OCI-LY7 (cell line): ENCODE results near the gene CACNA1I. TPM values are rescaled to one million over a fixed set of nuclear protein-coding genes. Genes with fewer than 3 reads are reported as not detected.

Experiments used
- BruUV-seq: library from RNA; stranded (reverse); fragments of 400-500 nt; replicated peaks from 2 replicates; lab custom pipeline; 2021; lab: Mats Ljungman, UMichigan
- CTCF ChIA-PET: fragments of 300-600 bp; sonication (Branson Sonifier 250); formaldehyde crosslinking; loops from one replicate; lab custom pipeline; 2022; ENCODE audit warnings: antibody characterized with exemption; ENCODE audit not compliant: unreplicated experiment; lab: Charles Lee
- POLR2A ChIA-PET: fragments of 300-600 bp; sonication (Branson Sonifier 250); formaldehyde crosslinking; loops from one replicate; lab custom pipeline; 2022; ENCODE audit warnings: antibody characterized with exemption; lab: Charles Lee
- DNase-seq: peaks from one replicate; pipeline ENCODE4 v3.0.0-alpha.2; 2015; ENCODE audit warnings: low spot score
- H2AFZ ChIP-seq: fragments of 200-600 bp; sonication (generic), shearing (Covaris generic); 2 replicates; pipeline ENCODE4 v1.6.1; 2014; ENCODE audit warnings: mild to moderate bottlenecking, antibody characterized with exemption, low read length, moderate library complexity
- H3K27ac ChIP-seq: fragments of 200-600 bp; sonication (generic); 2 replicates; pipeline ENCODE4 v1.5.1; 2014; ENCODE audit warnings: mixed run types, low read depth, mild to moderate bottlenecking, moderate library complexity, low read length, inconsistent platforms; ENCODE audit not compliant: poor library complexity, severe bottlenecking
- H3K36me3 ChIP-seq: fragments of 200-600 bp; sonication (generic); 2 replicates; pipeline ENCODE4 v1.6.1; 2014; ENCODE audit warnings: mild to moderate bottlenecking, antibody characterized with exemption, low read length, moderate library complexity, mixed read lengths; ENCODE audit not compliant: insufficient read depth
- H3K4me1 ChIP-seq: fragments of 200-600 bp; sonication (generic); 2 replicates; pipeline ENCODE4 v1.5.1; 2014; ENCODE audit warnings: mild to moderate bottlenecking, low read length; ENCODE audit not compliant: insufficient read depth, poor library complexity, severe bottlenecking
- H3K4me2 ChIP-seq: fragments of 200-600 bp; sonication (generic); 2 replicates; pipeline ENCODE4 v1.6.1; 2014; ENCODE audit warnings: mild to moderate bottlenecking, low read length
- H3K4me3 ChIP-seq: fragments of 200-600 bp; sonication (generic); 2 replicates; pipeline ENCODE4 v1.5.1; 2014; ENCODE audit warnings: mild to moderate bottlenecking, low read depth, low read length; ENCODE audit not compliant: poor library complexity, severe bottlenecking
- H3K79me2 ChIP-seq: fragments of 200-600 bp; sonication (generic); 2 replicates; pipeline ENCODE4 v1.6.1; 2016; ENCODE audit warnings: low read depth, mild to moderate bottlenecking, low read length, moderate library complexity, mixed read lengths; ENCODE audit not compliant: insufficient read depth
- H3K9me2 ChIP-seq: fragments of 200-600 bp; sonication (generic); 2 replicates; pipeline ENCODE4 v1.6.1; 2016; ENCODE audit warnings: mild to moderate bottlenecking, low read length, mixed read lengths; ENCODE audit not compliant: insufficient read depth
- H3K9me3 ChIP-seq: fragments of 200-600 bp; sonication (generic); 2 replicates; pipeline ENCODE4 v1.6.1; 2014; ENCODE audit warnings: mild to moderate bottlenecking, mixed run types, low read length, mixed read lengths
- H4K20me1 ChIP-seq: fragments of 200-600 bp; sonication (generic); 2 replicates; pipeline ENCODE4 v1.6.1; 2014; ENCODE audit warnings: mild to moderate bottlenecking, antibody characterized with exemption, low read length, moderate library complexity, mixed read lengths; ENCODE audit not compliant: insufficient read depth
- EZH2phosphoT487 ChIP-seq: fragments of 200-600 bp; sonication (generic); IDR thresholded peaks from 2 replicates; pipeline ENCODE4 v1.6.1; 2018; ENCODE audit warnings: low read depth, borderline replicate concordance, mild to moderate bottlenecking, mixed run types, antibody characterized with exemption, low read length, moderate library complexity, mixed read lengths
- intact Hi-C: fragments of 100-400 bp; cut with micrococcal nuclease; formaldehyde crosslinking; loops from one replicate; pipeline ENCODE4 v1.10.0; 2022; ENCODE audit not compliant: unreplicated experiment
- total RNA-seq, 2 experiments: library from RNA; depleted of rRNA in 1 of 2; stranded (reverse); fragments of >200 nt in 1 of 2; shearing (Covaris generic) in 1 of 2; gene quantifications; 2 replicates each; pipeline ENCODE4 v1.2.3, GENCODE V29; 2014 to 2022
- TF ChIP-seq, protein P1 (sequence below): fragments of 200-600 bp; sonication (generic); conservative IDR thresholded peaks from 2 replicates; pipeline ENCODE4 v1.5.1; 2014; ENCODE audit warnings: mild to moderate bottlenecking, antibody characterized with exemption, low read length, moderate library complexity, mixed read lengths

CACNA1I gene
- total RNA-seq, 2 experiments from 2014 or later = 0.03 TPM; not detected in 1

- Histone ChIP-seq H4K20me1 (no peaks in the 10 kb centered on the region), H3K27ac (no peak overlapping the region), H3K79me2 (no peaks in the 10 kb centered on the region), H3K9me2 (no peaks in the 10 kb centered on the region), H3K4me2 (no peak overlapping the region), H3K4me1 (no peaks in the 10 kb centered on the region), H3K9me3 (no peaks in the 10 kb centered on the region), H2AFZ (no peak overlapping the region), H3K36me3 (no peaks in the 10 kb centered on the region), H3K4me3 (no peak overlapping the region)
- no peak for DNase-seq
- no peak for TF ChIP-seq EZH2phosphoT487
- TF ChIP-seq, protein P1, sequence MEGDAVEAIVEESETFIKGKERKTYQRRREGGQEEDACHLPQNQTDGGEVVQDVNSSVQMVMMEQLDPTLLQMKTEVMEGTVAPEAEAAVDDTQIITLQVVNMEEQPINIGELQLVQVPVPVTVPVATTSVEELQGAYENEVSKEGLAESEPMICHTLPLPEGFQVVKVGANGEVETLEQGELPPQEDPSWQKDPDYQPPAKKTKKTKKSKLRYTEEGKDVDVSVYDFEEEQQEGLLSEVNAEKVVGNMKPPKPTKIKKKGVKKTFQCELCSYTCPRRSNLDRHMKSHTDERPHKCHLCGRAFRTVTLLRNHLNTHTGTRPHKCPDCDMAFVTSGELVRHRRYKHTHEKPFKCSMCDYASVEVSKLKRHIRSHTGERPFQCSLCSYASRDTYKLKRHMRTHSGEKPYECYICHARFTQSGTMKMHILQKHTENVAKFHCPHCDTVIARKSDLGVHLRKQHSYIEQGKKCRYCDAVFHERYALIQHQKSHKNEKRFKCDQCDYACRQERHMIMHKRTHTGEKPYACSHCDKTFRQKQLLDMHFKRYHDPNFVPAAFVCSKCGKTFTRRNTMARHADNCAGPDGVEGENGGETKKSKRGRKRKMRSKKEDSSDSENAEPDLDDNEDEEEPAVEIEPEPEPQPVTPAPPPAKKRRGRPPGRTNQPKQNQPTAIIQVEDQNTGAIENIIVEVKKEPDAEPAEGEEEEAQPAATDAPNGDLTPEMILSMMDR = no peak
- BruUV-seq = no TSS peak
- POLR2A ChIA-PET = no interaction called here
- intact Hi-C loops = no loop called here
- CTCF ChIA-PET = no interaction called here
Observed at GRCh38 chr22:39690881-39691605, 120.5 kb downstream of the CACNA1I start.

- ChIA-PET CTCF (no interaction called here), POLR2A (no interaction called here)
- no peaks in the 10 kb centered on the region for H4K20me1 ChIP-seq
- H3K4me2 ChIP-seq = no peak overlapping the region
- H3K27ac ChIP-seq = no peak overlapping the region
- no peaks in the 10 kb centered on the region for H3K9me2 ChIP-seq
- TF ChIP-seq, protein P1 = no peak
- TF ChIP-seq EZH2phosphoT487 = no peak
- no peaks in the 10 kb centered on the region for H3K79me2 ChIP-seq
- no peaks in the 10 kb centered on the region for H3K4me1 ChIP-seq
- BruUV-seq = no TSS peak
- no peak overlapping the region for H3K4me3 ChIP-seq
- H3K9me3 ChIP-seq = no peaks in the 10 kb centered on the region
- DNase-seq = no peak
- no peaks in the 10 kb centered on the region for H3K36me3 ChIP-seq
- intact Hi-C loops = no loop called here
- H2AFZ ChIP-seq = no peak overlapping the region
Observed at GRCh38 chr22:39693943-39694500, 123.5 kb downstream of the CACNA1I start.
